Activated CD8-positive, alpha-beta memory T cell treated with anti-CD3 and anti-CD28 coated beads, Interleukin-2, amount 50 U/mL, for 24 hours (primary cell): ENCODE results near the gene EEIG1.

Source experiments
- DNase-seq: peaks from one replicate; pipeline ENCODE4 v3.0.0-alpha.2; 2020; ENCODE audit errors: extremely low read depth

Gene EEIG1

GRCh38 chr9:127974769-127975261, 6.0 kb downstream of the EEIG1 start:
- no peak for DNase-seq

GRCh38 chr9:127974001-127974768, 6.6 kb downstream of the EEIG1 start:
- no peak for DNase-seq

GRCh38 chr9:127973169-127974000, 7.4 kb downstream of the EEIG1 start:
- DNase-seq = no peak

GRCh38 chr9:127972236-127972871, 8.4 kb downstream of the EEIG1 start:
- DNase-seq = no peak

GRCh38 chr9:127971357-127972235, 9.2 kb downstream of the EEIG1 start:
- DNase-seq = no peak

GRCh38 chr9:127970401-127971313, 10.1 kb downstream of the EEIG1 start:
- peak; percentile 46 for DNase-seq

- DNase-seq = no peak
Observed at GRCh38 chr9:127968700-127969383, 11.9 kb downstream of the EEIG1 start.

- DNase-seq = no peak
Observed at GRCh38 chr9:127968042-127968441, 12.7 kb downstream of the EEIG1 start.

GRCh38 chr9:127967151-127967809, 13.5 kb downstream of the EEIG1 start:
- no peak for DNase-seq

- DNase-seq = no peak
Observed at GRCh38 chr9:127966416-127967150, 14.2 kb downstream of the EEIG1 start.

- DNase-seq = no peak
Observed at GRCh38 chr9:127965953-127966352, 14.8 kb downstream of the EEIG1 start.

- DNase-seq = no peak
Observed at GRCh38 chr9:127963359-127964064, 17.3 kb downstream of the EEIG1 start.

GRCh38 chr9:127963041-127963358, 17.8 kb downstream of the EEIG1 start:
- no peak for DNase-seq

- DNase-seq = no peak
Observed at GRCh38 chr9:127962278-127962677, 18.5 kb downstream of the EEIG1 start.

GRCh38 chr9:127961613-127962155, 19.1 kb downstream of the EEIG1 start:
- DNase-seq = no peak

GRCh38 chr9:127961155-127961490, 19.7 kb downstream of the EEIG1 start:
- DNase-seq = no peak

- DNase-seq = no peak
Observed at GRCh38 chr9:127960410-127961154, 20.2 kb downstream of the EEIG1 start.
